Cardiac atrium fibroblast (primary cell): ENCODE results near the gene GALNT15. TPM values are rescaled to one million over a fixed set of nuclear protein-coding genes. Genes with fewer than 3 reads are reported as not detected.

Source experiments
- total RNA-seq: library from RNA; depleted of rRNA; stranded (reverse); fragments of >200 nt; gene quantifications from 2 replicates; pipeline ENCODE4 v1.2.3, GENCODE V29; 2015

The GALNT15 gene, protein sequence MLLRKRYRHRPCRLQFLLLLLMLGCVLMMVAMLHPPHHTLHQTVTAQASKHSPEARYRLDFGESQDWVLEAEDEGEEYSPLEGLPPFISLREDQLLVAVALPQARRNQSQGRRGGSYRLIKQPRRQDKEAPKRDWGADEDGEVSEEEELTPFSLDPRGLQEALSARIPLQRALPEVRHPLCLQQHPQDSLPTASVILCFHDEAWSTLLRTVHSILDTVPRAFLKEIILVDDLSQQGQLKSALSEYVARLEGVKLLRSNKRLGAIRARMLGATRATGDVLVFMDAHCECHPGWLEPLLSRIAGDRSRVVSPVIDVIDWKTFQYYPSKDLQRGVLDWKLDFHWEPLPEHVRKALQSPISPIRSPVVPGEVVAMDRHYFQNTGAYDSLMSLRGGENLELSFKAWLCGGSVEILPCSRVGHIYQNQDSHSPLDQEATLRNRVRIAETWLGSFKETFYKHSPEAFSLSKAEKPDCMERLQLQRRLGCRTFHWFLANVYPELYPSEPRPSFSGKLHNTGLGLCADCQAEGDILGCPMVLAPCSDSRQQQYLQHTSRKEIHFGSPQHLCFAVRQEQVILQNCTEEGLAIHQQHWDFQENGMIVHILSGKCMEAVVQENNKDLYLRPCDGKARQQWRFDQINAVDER
- total RNA-seq, result 12.3 and 13.4 TPM in 2 replicates

DNA sequence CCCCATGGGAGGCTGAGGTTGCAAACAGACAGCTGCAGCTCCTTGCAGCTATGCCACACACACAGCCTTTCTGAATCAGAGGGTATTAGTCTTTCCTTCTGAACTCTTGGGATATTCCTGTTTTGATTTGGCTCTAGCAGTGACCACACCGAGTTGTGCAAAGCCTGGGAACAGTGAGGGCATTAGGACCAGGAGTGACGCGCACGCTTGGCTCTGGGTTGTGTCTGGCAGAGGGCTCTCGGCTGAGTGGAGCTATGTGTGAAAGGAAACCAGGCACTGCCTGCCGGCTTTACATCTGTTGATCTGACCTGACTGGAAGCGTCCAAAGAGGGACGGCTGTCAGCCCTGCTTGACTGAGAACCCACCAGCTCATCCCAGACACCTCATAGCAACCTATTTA lies at the start of gene GALNT15:
Gene GALNT15, plus strand, starts transcription at position 292 of the 400 bp plus-strand sequence. CDS start 472 bp downstream, outside the sequence.

DNA sequence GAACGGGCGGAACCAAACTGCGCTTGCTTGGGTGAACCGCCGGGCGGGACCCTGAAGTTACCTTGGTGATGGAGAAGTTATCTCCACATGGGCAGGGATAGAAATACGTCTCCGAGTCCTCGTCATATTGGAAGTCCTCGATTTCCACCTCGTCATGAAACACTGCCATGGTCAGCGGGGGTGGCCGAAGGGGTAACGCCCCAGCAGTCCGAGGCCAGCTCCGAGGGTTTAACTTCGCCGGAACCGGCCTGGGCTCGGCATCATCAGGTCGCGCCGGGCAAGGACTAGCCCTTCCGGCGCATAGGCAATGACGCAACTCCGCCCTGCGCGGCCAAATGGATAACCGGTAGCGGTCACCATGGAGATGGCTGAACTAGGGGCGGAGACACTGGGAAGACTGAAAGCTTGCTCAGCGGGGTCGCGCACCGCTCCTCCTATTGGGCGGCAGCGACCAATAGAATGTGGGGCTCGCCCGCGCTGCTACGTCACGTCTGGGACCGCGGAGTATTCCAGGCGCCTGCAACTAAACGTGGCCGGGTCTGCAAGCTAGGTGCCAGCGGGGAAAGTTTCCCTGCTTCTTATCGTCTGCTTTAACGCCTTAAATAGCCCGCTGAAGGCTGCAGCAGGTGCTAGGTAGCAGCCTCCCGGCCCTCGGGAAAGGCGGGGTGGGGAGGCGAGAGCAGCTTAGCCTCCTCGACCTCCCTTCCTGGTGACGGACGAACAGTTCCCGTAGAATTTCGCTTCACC lies 90.4 kb downstream of the GALNT15 start, which contains the start of the genes DPH3 and OXNAD1:
Gene DPH3, minus strand, starts transcription at position 236 of the 747 bp plus-strand sequence. Its CDS starts 67 bp downstream, at position 169.
Gene OXNAD1, plus strand, starts transcription at position 505 of the 747 bp plus-strand sequence. CDS start 5,741 bp downstream, outside the sequence.

Other genes starting within 250 kb of the GALNT15 start
- gene DPH3, start 90.3 kb downstream of the GALNT15 start, total RNA-seq, result 17.5 and 19.5 TPM in 2 replicates
- 6.5 and 13.8 TPM in 2 replicates for gene OXNAD1, start 90.5 kb downstream of the GALNT15 start, total RNA-seq